AG09319 (cell line): ENCODE data around the gene NUDC.
"Not testable (repeated sequence)": the region's sequence is repeated elsewhere in the genome, so short reads cannot be mapped to it uniquely, and the experiment has no call there.

Experiments
- DNase-seq: peaks from one replicate; pipeline ENCODE4 v3.0.0-alpha.2; 2010; ENCODE audit warnings: low read depth; ENCODE audit errors: extremely low read depth
- CTCF ChIP-seq: IDR thresholded peaks from 2 replicates; pipeline ENCODE4 v1.5.1; 2011; ENCODE audit warnings: low read depth, mild to moderate bottlenecking, inconsistent platforms, low read length, moderate library complexity

NUDC gene

DNA sequence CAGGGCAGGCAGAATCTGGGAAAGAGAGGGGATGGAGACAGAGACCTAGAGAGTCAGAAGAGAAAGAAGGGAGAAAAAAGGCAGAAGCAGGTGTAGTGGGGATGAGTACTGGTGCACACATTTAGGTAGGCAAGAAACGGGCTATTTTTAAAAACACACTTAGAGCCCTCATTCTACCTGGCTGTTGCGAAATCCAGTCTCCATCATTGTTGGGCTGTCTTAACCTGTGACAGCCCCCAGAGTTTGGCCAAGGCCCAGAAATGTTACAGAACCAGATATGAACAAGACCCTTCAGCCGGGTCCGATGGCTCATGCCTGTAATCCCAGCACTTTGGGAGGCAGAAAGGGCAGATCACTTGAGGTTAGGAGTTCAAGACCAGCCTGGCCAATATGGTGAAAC is 51.3 kb downstream of the NUDC start:
- TF ChIP-seq CTCF = no peak
- DNase-seq = no peak

- TF ChIP-seq CTCF = no peak
- no peak for DNase-seq
Observed at GRCh38 chr1:26976621-26977510, 55.3 kb downstream of the NUDC start.

GRCh38 chr1:26978901-26979300 is 57.4 kb downstream of the NUDC start:
- DNase-seq = no peak
- no peak for TF ChIP-seq CTCF

DNA sequence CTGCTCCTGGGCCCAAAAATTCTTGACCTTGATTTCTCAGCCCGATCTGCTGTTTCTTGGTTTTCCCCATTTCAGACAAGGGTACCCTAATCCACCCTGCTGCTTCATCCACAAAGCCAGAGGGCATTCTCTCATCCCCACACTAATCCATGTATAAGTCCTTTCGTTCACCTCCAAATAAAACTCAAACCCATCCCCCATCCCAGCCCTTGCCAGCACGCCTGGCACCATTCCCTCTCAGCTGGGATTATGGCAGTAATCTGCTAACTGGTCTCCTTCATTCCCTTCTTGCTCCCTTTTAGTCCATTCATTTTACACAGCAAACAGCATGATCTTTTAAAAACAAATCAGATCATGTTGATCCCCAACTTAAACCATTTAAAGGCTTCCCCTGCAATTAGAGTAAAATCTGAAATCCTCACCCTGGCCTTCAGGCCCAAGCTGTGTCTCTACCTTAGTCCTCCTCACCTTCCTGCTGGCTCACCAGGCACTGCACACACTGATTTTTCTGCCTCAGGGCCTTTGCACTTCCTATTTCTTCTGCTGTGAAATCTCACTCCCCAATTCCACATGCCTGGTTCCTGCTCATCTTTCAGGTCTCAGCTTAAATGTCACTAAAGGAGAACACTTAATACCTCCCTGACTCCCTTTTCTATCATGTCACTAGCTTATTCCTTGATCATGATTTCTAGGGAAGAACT is 59.8 kb downstream of the NUDC start:
- TF ChIP-seq CTCF = no peak
- no peak for DNase-seq

GRCh38 chr1:26983863-26984262 is 62.3 kb downstream of the NUDC start:
- TF ChIP-seq CTCF = no peak
- no peak for DNase-seq

- no peak for DNase-seq
- TF ChIP-seq CTCF = no peak
Observed at GRCh38 chr1:26984291-26984690, 62.7 kb downstream of the NUDC start.

GRCh38 chr1:26986658-26987057 is 65.1 kb downstream of the NUDC start:
- DNase-seq = no peak
- TF ChIP-seq CTCF = no peak

- not testable (repeated sequence) for DNase-seq
Observed at GRCh38 chr1:26989403-26990109, 68.0 kb downstream of the NUDC start.
